Hematopoietic multipotent progenitor cell treated with erythropoietin and hydrocortisone succinate and interleukin-3 and kit ligand, for 4 days (in vitro differentiated cells): ENCODE data around the gene PTPRD.
"Not testable (repeated sequence)": the region's sequence is repeated elsewhere in the genome, so short reads cannot be mapped to it uniquely, and the experiment has no call there.

Experiments used
- DNase-seq: peaks from one replicate; pipeline ENCODE4 v3.0.0-alpha.2; 2015

The PTPRD gene

DNA sequence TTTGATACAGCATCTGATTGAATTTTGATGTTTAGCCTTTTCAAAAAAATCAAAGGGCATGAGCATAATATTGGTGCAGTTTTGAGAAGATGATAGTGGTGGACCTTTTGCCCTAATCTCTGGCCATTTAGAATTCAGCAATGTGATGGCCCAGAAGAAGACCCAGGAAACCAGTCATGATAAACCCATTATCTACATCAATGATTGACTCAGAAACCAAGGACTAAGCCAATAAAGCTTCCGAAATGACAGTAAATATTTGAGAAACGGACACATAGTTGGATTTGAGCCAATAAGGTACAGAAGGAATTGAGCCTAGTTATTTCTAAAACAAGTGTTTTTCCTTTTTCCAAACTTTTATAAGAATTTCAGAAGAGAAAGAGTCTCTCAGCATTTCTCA is 1654.4 kb downstream of the PTPRD start:
- DNase-seq = no peak

DNA sequence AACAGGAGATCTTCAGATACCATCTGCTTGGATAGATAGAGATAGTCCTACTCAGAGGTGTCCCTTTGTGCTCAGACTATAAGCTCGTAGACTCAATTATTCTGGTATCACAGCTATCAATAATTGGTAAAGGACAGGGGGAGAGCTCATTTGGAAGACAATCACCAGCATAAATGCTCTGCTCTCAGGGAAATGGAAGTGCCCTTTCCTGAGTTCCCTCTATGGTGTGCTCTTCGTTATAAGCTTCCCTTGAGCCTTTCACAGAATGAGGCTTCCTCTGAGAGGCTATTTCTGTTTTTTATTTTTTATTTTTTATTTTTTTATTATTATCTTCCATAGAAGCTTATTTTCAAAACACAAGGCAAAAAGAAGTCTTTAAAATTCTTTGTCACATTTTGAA is 1657.5 kb downstream of the PTPRD start:
- no peak for DNase-seq

DNA sequence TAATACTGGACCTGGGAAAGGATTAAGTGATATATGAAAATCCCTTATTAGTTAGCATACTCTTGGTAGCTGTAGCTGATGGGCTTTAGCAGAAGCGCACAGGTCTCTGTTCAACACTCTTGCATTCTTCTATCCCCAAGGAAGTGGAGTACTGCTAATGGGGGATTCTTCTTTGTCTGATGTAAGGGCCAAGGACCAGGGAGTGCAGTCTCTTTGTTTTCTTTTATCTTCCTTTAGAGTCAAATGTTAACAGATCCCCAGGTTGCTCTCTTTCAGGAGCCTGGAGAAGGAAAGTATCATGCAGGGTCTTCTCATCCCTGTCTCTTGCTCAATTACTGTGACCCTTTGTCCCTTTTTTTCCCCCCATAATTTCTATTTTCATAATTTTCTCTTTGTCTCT is 1666.3 kb downstream of the PTPRD start:
- DNase-seq = no peak

DNA sequence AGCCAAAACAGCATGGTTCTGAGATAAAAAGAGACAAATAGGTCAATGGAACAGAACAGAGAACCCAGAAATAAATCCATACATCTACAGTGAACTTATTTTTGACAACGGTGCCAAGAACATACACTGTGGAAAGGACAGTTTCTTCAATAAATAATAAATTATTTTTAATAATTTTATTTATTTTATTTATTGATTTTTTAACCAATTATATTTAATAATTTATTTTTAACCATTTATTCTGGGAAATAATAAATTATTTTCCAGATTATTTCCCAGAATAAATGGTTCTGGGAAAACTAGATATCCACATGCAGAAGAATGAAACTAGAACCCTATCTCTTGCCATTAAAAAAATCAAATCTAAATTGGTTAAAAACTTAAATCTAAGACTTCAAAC is 1669.4 kb downstream of the PTPRD start:
- DNase-seq = no peak

DNA sequence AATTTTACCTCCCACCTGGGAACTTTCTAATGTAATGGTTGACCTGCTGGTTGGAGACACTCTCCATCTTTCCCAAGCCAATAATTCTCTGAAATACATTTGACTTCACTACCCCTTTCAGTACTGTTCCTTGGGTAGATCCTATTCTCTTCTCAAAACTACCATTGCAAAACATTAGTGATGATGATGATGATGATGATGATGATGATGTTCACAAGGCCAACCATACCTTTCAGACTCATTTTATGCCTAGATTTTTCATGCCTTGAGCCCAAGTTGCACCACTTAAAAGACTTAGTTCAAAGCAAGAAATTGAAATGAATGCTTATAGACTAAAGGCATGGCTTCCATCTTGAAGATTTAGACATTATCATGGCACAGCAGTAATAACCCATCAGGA is 1672.2 kb downstream of the PTPRD start:
- no peak for DNase-seq

DNA sequence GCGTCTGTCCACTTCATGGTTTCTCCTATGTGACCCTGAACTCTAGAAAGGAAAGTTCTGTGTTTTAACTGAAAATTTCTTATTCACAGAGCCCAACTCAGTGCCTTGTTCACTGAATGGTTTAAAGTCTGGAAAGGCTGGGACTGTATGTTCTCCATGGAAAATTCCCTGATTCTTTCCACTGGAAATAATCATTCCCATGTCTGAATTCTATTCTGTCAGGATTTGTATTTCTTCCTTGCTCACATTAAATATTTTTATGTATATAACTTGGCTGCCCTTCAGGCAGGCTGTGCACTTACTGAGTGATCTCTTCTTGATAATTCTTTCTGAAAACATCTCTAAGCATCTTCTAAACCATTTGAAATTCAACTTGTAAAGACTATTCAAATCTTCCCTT is 1686.3 kb downstream of the PTPRD start:
- DNase-seq = no peak

DNA sequence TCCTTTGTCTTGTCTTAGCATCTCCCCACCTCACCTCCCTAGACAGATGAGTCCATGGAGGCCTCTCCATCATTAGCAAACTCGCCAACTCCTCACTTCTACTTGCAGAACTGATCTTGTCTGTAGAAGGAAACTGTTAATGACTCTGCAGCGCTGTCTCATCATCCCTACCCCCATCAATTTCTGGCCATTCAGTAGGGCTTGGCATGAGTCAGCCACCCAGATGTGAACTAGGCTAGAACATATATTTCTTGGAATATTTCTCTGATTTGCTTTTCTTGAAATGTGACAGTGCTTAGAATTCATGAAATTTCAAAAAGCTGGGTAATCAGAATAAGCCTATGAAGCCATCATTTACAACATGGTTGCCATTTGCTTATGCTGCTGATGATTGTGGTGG is 1688.2 kb downstream of the PTPRD start:
- no peak for DNase-seq

DNA sequence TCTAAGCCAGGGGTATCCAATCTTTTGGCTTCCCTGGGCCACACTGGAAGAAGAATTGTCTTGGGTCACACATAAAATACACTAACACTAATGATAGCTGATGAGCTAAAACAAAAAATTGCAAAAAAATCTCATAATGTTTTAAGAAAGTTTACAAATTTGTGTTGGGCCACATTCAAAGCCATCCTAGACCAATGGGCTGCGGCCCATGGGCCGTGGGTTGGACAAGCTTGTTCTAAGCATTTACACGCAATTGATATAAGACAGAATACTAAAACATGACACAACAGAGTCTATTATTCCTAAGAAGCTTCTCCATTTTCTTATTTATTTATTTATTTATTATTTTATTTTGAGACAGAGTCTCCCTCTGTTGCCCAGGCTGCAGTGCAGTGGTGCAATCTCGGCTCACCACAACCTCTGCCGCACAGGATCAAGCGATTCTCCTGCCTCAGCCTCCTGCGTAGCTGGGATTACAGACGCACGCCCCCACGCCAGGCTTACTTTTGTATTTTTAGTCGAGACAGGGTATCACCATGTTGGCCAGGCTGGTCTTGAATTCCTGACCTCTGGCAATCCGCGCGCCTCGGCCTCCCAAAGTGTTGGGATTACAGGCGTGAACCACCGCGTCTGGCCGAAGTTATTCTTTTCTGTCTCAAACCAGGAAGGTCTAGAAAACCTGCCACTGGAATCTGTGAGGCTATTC is 1692.2 kb downstream of the PTPRD start:
- not testable (repeated sequence) for DNase-seq

DNA sequence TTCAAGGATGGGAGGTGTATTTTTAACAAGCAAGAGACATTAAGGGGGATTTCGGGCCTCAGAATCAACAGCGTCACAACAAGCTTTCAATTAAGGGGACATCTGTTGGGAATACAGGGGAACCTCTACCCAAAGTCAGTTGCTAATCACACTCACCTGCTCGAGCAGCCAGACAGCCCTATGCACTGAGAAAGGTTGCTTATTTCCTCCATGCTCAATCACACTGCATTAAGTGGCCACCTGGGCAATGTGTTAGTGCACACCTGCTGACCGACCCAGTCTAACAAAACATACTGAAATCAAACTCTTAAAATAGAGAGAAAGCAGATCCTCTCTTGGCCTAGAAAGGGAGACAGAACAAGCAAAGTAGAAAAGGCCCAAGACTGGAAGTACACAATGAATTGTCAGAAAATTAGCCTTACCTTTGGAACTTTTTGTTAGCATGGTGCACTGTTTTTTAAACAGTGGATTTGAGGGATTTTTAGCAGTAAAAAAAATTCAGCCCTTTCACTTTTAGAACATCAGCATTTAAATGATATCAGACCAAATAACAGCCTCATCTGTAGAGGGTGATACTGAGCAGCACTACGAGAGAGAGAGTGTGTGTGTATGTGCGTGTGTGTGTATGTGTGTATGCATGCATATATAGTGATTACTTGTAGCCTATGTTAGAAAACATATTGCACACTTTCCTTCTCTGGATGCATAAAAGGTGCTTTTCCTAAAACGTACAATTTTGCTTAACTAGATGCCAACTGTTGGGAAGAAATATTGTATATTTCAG is 1694.7 kb downstream of the PTPRD start:
- no peak for DNase-seq

DNA sequence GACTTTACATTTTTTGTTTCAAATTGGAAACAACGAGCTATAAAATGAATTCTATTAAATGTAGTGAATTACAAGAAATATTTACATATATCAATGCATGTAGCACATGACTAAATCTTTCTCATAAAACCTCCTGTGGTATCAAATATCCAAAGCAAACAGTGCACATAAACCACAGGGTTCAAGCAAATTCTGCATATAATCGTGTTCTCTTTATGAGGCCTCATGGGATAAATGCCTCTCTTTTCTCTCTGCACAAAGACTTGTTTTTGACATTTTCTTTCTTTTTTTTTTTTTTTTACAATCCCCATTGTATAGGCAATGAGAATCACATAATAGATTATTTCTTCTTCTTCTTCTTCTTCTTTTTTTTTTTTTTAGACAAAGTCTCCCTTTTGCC is 1696.0 kb downstream of the PTPRD start:
- DNase-seq = no peak

DNA sequence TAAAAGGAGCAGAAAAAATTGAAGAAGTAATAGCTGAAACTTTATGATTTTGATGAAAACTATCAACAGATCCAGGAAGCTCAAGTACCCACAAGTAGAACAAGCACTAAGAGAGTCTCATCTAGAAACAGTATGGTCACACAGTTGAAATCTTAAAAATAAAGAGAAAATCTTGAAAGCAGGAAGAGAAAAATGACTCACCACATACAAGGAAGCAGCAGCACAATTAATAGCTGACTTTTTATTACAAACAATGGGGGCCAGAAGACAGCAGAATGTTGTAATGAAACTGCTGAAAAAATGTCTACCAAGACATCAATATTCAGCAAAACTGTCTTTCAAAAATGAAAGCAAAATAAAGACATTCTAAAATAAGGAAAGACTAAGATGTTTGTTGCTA is 1704.9 kb downstream of the PTPRD start:
- DNase-seq = no peak

DNA sequence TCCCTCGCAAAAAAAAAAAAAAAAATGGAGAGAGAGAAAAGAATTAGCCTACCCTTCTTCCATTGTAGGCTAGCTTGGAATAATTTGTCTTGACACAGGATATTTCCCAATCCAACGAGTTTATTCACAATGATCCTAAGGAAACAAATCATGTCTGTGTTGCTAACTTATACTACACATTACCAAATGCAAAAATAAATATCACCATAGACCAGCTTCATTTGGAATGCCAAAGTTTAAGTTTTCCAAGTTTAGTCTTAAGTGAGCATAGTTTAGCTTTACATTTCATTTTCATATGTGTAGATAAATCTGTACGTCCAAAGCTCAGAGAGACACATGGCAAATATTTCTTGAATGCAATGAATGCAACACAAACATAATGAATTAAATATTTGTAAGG is 1707.1 kb downstream of the PTPRD start:
- no peak for DNase-seq

DNA sequence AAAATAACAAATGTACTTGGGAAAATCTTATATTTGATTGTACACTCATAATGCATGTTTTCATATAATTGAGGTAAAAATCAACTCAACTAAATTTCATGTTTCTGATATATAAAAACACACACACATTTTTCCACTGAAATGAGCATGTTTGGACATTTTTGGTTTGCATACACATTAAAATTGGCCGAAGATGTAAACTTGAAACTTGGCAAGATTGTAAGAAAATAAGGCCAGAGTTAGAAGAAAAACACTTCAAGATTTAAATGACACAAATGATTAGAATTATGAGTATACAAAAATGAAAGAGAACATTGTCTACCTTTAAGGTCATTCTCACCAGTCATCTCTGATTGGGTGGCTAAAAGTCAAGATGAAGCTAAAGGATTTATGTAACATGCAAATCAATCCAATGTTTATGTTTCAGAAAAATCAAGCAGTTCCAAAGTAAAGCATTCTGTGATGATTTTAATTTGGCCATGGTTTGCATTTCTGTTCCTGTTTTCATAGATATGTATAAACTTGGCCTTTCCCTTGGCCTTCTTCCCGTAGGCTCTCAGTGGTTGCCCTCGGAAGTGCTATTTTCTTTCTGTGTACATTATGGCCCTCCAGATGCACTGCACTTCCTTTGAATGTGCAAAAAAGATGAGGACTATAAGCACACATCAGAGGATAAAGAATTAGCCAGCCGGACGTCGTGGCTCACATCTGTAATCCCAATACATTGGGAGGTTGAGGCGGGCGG is 1707.9 kb downstream of the PTPRD start:
- no peak for DNase-seq

DNA sequence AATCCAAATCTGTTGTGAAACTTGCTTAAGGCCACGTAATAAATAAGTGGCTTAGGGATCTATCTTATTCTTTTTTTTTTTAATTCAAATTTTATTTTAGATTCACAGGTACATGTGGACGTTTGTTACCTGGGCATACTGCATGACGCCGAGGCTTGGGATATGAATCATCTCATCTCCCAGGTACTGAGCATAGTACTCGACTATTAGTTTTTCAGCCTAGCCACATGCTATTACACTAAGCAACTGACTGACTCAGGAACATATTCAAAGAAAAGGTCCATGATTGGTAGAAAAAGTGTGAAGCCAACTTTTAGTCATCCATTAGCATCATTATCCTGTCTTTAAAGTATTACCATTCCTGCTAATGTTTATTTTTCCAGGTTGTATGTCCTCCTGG is 1709.7 kb downstream of the PTPRD start:
- no peak for DNase-seq

DNA sequence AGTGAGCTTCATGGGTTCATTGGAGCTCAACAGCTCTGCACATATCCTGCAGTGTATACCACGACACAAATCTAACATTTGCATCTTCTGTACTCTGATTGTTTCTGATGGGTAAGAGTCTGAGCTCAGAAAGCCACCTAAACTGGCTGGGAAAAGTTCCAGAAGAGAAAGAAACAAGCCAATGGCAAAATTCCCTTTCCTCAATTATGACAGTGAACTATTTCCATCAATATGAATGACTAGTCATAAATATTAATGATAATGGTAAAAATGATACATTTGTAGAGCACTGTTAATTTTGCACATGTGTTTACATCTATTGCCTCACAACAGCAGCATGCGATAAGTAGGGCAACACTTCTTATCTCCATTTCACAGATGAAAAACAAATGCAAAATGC is 1711.7 kb downstream of the PTPRD start:
- no peak for DNase-seq

DNA sequence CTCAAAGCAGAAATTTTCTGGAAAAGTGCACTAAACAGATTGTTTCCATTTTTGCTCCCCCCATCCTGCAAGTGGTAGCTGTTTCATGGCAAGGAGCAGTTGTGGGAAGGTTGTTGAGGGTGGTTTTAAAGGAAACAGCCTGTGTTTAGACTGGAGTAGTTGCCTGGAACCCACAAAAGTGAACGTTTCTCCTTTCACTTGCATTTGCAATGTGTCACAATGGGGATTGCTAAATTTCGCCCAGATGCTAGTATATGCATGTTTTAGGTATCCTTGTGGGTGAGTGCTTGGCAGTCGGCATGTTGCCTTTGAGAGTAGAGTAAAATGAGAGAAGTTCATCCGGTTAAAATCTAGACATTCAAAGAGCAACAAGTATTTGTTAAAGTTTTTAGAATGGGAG is 1713.3 kb downstream of the PTPRD start:
- peak; percentile 5 for DNase-seq

DNA sequence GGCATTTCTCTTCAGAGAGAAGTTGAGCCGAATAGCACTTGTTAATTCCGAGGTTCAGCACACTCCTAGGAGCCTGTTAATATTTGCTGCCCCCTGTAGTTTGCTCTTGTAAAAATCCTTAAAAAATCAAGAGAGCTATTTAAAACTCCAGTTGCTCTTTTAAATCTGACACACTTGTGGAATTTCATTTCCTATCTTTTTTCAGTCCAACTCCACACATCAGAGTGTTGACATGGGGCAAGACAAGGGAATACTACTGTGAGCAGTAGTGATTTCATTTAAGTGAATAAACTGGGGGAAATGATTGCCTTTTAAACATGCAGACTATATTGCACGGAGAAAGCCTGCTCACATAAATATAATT is 1717.0 kb downstream of the PTPRD start:
- peak; percentile 74 for DNase-seq

DNA sequence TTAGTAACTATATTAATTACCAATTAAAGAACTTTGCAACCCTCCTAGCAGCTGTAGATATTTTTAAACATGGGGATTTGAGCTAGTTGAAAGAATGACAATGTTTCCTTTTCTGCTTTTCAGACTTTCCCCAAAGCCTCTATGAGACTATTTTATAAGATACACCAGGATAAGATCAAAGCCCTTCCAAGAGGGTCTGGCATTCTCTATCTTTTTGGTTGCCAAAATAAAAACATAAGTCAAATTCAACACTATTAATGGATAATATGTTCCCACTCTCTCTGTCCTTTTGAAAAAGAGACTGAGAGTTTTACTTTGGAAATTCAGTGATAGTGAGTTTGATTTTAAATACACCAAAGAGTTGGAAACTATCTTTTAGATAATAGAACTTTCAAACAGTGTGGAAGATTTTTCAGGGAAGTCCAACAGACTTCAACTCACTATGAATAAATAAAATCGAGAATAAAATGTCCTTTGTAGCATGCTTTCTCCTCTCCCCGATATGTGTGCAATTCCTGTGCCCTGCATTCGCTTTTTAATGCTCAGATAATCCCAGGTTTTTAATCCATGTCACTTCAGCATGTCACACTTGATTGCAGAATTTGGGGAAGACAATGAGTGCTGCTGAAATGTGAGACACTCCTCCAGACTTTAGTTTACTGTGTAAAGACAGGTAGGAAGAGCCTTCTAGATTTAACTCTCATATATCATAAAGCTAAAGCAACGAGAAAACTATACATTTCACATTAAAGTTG is 1717.5 kb downstream of the PTPRD start:
- DNase-seq = no peak

DNA sequence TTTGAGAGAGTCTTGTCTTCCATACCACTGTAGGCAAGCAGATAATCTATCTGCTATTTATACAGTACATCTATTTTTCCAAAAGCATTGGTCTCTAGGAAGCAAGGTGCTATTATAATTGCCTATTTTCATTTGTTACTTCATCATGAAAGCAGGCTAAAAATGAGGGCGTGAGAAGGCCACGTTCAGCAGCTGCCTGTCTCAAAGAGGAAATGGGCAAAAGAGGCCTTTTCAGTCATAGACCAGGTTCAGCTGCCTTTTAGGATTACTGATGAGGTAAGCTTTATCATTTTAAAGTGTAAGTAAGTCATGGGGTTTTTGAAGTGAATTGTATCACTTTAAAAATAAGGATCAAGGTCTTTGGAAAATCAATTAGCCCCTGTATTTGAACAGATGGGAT is 1722.1 kb downstream of the PTPRD start:
- DNase-seq = no peak

DNA sequence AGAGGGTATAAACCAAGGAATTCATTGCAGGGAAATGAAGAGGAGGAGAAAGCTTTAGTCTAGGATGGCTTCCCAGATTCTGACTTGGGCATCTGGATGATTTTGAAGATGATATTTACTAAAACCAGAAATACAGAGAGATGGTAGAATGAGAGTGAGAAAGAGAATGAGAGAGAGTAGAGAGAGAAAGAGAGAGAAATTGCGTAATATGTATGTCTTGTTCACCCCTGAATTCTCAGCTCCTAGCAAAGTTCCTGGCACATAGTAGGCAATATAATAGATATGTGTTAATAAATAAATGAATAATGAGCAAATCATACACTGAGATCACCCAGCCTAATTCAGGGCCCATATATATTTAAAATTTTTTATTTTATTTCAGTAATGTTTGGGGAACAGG is 1723.7 kb downstream of the PTPRD start:
- no peak for DNase-seq

DNA sequence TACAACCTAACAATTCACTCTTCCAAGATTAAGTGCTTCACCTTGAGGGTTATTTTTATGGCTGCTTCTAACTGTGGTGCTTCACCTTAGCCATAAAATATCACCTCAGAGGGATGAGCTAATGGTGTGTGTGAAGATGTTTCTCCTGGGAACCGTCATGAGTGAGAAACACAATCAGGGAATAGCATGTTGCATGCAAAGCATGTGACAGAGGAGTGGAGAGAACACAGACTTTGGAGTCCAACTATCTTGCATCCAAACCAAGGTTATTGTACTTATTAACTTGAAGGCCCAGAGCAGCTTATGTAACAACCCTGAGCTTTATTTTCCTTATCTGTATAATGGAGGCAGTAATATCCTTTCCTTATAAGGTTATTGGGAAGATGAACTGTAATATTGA is 1724.2 kb downstream of the PTPRD start:
- no peak for DNase-seq

DNA sequence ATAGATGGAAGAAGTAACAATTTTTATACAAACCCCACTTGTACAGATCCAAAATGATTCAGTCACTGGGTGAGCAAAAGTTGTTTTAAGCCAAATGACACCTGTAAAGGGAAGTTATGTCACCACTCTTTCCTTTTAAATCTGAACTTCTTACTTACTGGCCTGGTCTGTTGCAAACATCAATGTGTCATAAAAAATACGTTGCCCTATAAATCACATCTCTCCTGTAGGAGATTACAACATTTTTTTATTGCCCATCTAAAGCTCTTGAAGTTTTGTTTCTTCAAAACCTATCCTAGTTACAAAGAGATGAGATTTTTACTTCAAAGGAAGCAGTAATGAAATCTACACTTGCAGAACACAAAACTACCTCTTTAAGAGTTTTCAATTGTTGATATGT is 1725.4 kb downstream of the PTPRD start:
- no peak for DNase-seq

DNA sequence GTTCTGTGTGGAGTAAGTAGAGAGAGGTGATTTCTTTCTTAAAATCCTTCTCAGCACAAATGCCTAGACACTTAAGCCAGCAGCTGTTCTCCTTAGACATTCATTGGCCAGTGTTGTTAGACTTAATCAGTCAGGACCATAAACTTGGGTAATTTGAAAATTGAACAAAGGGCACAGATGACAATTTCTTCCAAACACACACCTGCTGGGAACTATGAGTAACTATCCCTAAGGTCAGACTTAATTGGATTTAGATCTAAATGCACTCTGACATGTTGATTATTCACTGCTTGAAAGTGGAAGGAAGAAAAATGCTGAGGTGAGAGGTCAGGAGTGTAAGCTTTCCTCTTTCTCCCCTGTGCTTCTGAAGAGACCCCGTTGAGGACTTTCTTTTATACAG is 1729.5 kb downstream of the PTPRD start:
- DNase-seq = no peak
